H9 (cell line): ENCODE results near the gene ZDHHC24. TPM values are rescaled to one million over a fixed set of nuclear protein-coding genes. Genes with fewer than 3 reads are reported as not detected.

Experiments used
- DNase-seq: peaks from one replicate; pipeline ENCODE4 v3.0.0-alpha.2; 2017
- H2AFZ ChIP-seq: one replicate; pipeline ENCODE4 v1.6.1; 2013; ENCODE audit warnings: mild to moderate bottlenecking, low read length, control low read depth, moderate library complexity
- H2AK5ac ChIP-seq: 2 replicates; pipeline ENCODE4 v1.6.1; 2013; ENCODE audit warnings: low read length, control low read depth, mixed read lengths; ENCODE audit not compliant: insufficient read length
- H2BK120ac ChIP-seq: one replicate; pipeline ENCODE4 v1.6.1; 2013; ENCODE audit warnings: low read depth, mild to moderate bottlenecking, low read length, control low read depth, inconsistent platforms; ENCODE audit not compliant: poor library complexity, severe bottlenecking
- H2BK12ac ChIP-seq: 2 replicates; pipeline ENCODE4 v1.6.1; 2013; ENCODE audit warnings: low read length, control low read depth, mixed read lengths, low read depth; ENCODE audit not compliant: insufficient read length
- H2BK15ac ChIP-seq: 2 replicates; pipeline ENCODE4 v1.6.1; 2013; ENCODE audit warnings: low read depth, low read length, control low read depth
- H2BK20ac ChIP-seq: one replicate; pipeline ENCODE4 v1.6.1; 2013; ENCODE audit warnings: low read depth, mild to moderate bottlenecking, low read length, control low read depth, inconsistent platforms; ENCODE audit not compliant: poor library complexity, severe bottlenecking
- H2BK5ac ChIP-seq: 2 replicates; pipeline ENCODE4 v1.6.1; 2013; ENCODE audit warnings: low read length, control low read depth, mixed read lengths; ENCODE audit not compliant: insufficient read length
- H3K14ac ChIP-seq: 2 replicates; pipeline ENCODE4 v1.6.1; 2013; ENCODE audit warnings: low read length, control low read depth; ENCODE audit not compliant: insufficient read depth
- H3K18ac ChIP-seq: 2 replicates; pipeline ENCODE4 v1.6.1; 2013; ENCODE audit warnings: low read depth, mild to moderate bottlenecking, mixed read lengths, low read length, control low read depth; ENCODE audit not compliant: insufficient read length
- H3K23ac ChIP-seq: 2 replicates; pipeline ENCODE4 v1.6.1; 2013; ENCODE audit warnings: low read length, control low read depth, mixed read lengths, low read depth; ENCODE audit not compliant: insufficient read length
- H3K23me2 ChIP-seq: 2 replicates; pipeline ENCODE4 v1.6.1; 2013; ENCODE audit warnings: low read depth, mild to moderate bottlenecking, mixed read lengths, low read length, control low read depth; ENCODE audit not compliant: insufficient read length, poor library complexity, severe bottlenecking
- H3K27ac ChIP-seq: 2 replicates; pipeline ENCODE4 v1.5.1; 2013; ENCODE audit warnings: low read length, control low read depth, mixed read lengths, low read depth; ENCODE audit not compliant: insufficient read length
- H3K27me3 ChIP-seq: 2 replicates; pipeline ENCODE4 v1.6.1; 2013; ENCODE audit warnings: low read length, control low read depth, inconsistent platforms; ENCODE audit not compliant: insufficient read depth
- H3K4ac ChIP-seq: 2 replicates; pipeline ENCODE4 v1.6.1; 2013; ENCODE audit warnings: low read depth, mild to moderate bottlenecking, control low read depth, inconsistent platforms, low read length, moderate library complexity
- H3K4me1 ChIP-seq: 2 replicates; pipeline ENCODE4 v1.6.1; 2013; ENCODE audit warnings: low read length, control low read depth, inconsistent platforms; ENCODE audit not compliant: insufficient read depth
- H3K4me2 ChIP-seq: 2 replicates; pipeline ENCODE4 v1.6.1; 2013; ENCODE audit warnings: low read length, control low read depth, mixed read lengths; ENCODE audit not compliant: insufficient read length, insufficient read depth
- H3K56ac ChIP-seq: 2 replicates; pipeline ENCODE4 v1.6.1; 2013; ENCODE audit warnings: low read depth, mild to moderate bottlenecking, mixed read lengths, low read length, control low read depth; ENCODE audit not compliant: insufficient read length
- H3K79me1 ChIP-seq: 2 replicates; pipeline ENCODE4 v1.6.1; 2013; ENCODE audit warnings: low read depth, mild to moderate bottlenecking, moderate library complexity, low read length, control low read depth, inconsistent platforms; ENCODE audit not compliant: insufficient read depth, poor library complexity, severe bottlenecking
- H3K79me2 ChIP-seq: 2 replicates; pipeline ENCODE4 v1.6.1; 2013; ENCODE audit warnings: low read length, control low read depth, inconsistent platforms; ENCODE audit not compliant: insufficient read depth
- H3K9ac ChIP-seq: 2 replicates; pipeline ENCODE4 v1.6.1; 2013; ENCODE audit warnings: low read length, control low read depth, mixed read lengths; ENCODE audit not compliant: insufficient read length; ENCODE audit errors: extremely low read depth
- H3K9me3 ChIP-seq: one replicate; pipeline ENCODE4 v1.6.1; 2013; ENCODE audit warnings: low read depth, low read length, inconsistent platforms; ENCODE audit not compliant: control insufficient read depth
- H3T11ph ChIP-seq: one replicate; pipeline ENCODE4 v1.6.1; 2013; ENCODE audit warnings: mild to moderate bottlenecking, low read length, control low read depth, inconsistent platforms
- H4K20me1 ChIP-seq: one replicate; pipeline ENCODE4 v1.6.1; 2013; ENCODE audit not compliant: control insufficient read depth, insufficient read length, insufficient read depth
- H4K5ac ChIP-seq: 2 replicates; pipeline ENCODE4 v1.6.1; 2013; ENCODE audit warnings: low read depth, mild to moderate bottlenecking, mixed read lengths, low read length, control low read depth; ENCODE audit not compliant: insufficient read length
- H4K8ac ChIP-seq: replicated peaks from 2 replicates; pipeline ENCODE4 v1.6.1; 2013; ENCODE audit warnings: low read length, control low read depth, mixed read lengths, low read depth; ENCODE audit not compliant: insufficient read length
- H4K91ac ChIP-seq: 2 replicates; pipeline ENCODE4 v1.6.1; 2013; ENCODE audit warnings: low read depth, mild to moderate bottlenecking, moderate library complexity, mixed read lengths, low read length, control low read depth; ENCODE audit not compliant: insufficient read length
- H3K27ac Mint-ChIP-seq, 3 experiments: 2 replicates in 2 of 3; 3 replicates in 1 of 3; pipeline ENCODE4 v1.8.0; 2020 to 2021; ENCODE audit warnings: mixed read lengths in 3 of 3, mild to moderate bottlenecking in 1 of 3, moderate library complexity in 1 of 3
- H3K27me3 Mint-ChIP-seq: 2 replicates; pipeline ENCODE4 v1.8.0; 2021; ENCODE audit warnings: low read depth, mild to moderate bottlenecking, moderate library complexity, mixed read lengths
- H3K36me3 Mint-ChIP-seq, 3 experiments: 2 replicates in 2 of 3; 3 replicates in 1 of 3; pipeline ENCODE4 v1.8.0; 2020 to 2021; ENCODE audit warnings: low read depth in 3 of 3, mixed read lengths in 3 of 3; ENCODE audit not compliant: insufficient read depth in 1 of 3
- H3K4me1 Mint-ChIP-seq, 2 experiments: 2 replicates each; pipeline ENCODE4 v1.8.0; 2020; ENCODE audit warnings: mixed read lengths in 2 of 2
- H3K4me3 Mint-ChIP-seq, 2 experiments: 2 replicates in 1 of 2; 3 replicates in 1 of 2; pipeline ENCODE4 v1.8.0; 2020 to 2021; ENCODE audit warnings: mild to moderate bottlenecking in 2 of 2, mixed read lengths in 2 of 2, moderate library complexity in 1 of 2
- H3K9me3 Mint-ChIP-seq, 2 experiments: 2 replicates in 1 of 2; 3 replicates in 1 of 2; pipeline ENCODE4 v1.8.0; 2020; ENCODE audit warnings: mild to moderate bottlenecking in 2 of 2, mixed read lengths in 2 of 2, moderate library complexity in 1 of 2
- WGBS: extraction: QIAGEN DNeasy Blood & Tissue Kit; methylation state at CpG from one replicate; pipeline ENCODE4 v1.1.7; 2013; ENCODE audit warnings: missing lambda C conversion rate, low lambda C conversion rate, mixed read lengths; ENCODE audit not compliant: insufficient read length; ENCODE audit errors: extremely low coverage; 5-methylcytosine and 5-hydroxymethylcytosine counted together
- total RNA-seq: library from RNA; stranded (reverse); gene quantifications from 2 replicates; pipeline ENCODE4 v1.2.1, GENCODE V29; 2021
- TF ChIP-seq, protein P1 (sequence below): fragments of 200-600 bp; sonication (generic); conservative IDR thresholded peaks from 3 replicates; pipeline ENCODE4 v1.8.0; 2021; ENCODE audit warnings: antibody characterized with exemption, mild to moderate bottlenecking

The ZDHHC24 gene
- total RNA-seq, 1 experiment from 2014 or later = 8.9 TPM

DNA sequence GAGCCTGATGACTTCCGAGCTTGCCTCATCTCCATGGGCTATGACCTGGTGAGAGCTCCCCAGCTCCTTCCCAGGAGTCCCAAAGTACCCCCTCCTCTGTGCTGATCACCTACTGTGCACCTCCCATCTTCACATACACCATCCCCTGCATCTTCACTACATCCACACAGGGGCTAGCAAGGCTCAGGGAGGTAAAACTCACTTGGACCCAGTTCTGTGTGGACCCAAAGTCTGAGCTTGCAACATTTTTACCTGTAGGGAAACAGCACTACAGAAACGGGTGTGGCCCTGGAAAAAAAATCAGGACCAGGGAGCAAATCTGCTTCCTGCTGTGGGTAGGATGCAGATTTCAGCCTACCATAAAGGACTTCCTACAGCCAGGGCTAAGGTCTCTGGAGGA, 16.4 kb upstream of the ZDHHC24 start:
- Histone ChIP-seq H3K4me1 (no peaks in the 10 kb centered on the region), H3K18ac (no peak overlapping the region), H4K91ac (no peak overlapping the region), H3K9ac (no peak overlapping the region), H2BK5ac (no peak overlapping the region), H3K27me3 (no peaks in the 10 kb centered on the region), H3K4ac (no peak overlapping the region), H2BK15ac (no peak overlapping the region), H2AFZ (no peak overlapping the region), H3K9me3 (no peaks in the 10 kb centered on the region), H2BK20ac (no peak overlapping the region), H3K79me1 (no peaks in the 10 kb centered on the region), H2AK5ac (no peak overlapping the region), H2BK120ac (no peak overlapping the region), H3K23me2 (no peaks in the 10 kb centered on the region), H2BK12ac (no peak overlapping the region), H4K5ac (no peak overlapping the region), H3K23ac (no peak overlapping the region), H3K27ac (no peak overlapping the region), H3K79me2 (no peaks in the 10 kb centered on the region), H4K20me1 (no peaks in the 10 kb centered on the region), H3K14ac (no peak overlapping the region), H4K8ac (no peak overlapping the region), H3K56ac (no peak overlapping the region), H3T11ph (no peak overlapping the region), H3K4me2 (no peak overlapping the region)
- DNase-seq = no peak
- TF ChIP-seq, protein P1, sequence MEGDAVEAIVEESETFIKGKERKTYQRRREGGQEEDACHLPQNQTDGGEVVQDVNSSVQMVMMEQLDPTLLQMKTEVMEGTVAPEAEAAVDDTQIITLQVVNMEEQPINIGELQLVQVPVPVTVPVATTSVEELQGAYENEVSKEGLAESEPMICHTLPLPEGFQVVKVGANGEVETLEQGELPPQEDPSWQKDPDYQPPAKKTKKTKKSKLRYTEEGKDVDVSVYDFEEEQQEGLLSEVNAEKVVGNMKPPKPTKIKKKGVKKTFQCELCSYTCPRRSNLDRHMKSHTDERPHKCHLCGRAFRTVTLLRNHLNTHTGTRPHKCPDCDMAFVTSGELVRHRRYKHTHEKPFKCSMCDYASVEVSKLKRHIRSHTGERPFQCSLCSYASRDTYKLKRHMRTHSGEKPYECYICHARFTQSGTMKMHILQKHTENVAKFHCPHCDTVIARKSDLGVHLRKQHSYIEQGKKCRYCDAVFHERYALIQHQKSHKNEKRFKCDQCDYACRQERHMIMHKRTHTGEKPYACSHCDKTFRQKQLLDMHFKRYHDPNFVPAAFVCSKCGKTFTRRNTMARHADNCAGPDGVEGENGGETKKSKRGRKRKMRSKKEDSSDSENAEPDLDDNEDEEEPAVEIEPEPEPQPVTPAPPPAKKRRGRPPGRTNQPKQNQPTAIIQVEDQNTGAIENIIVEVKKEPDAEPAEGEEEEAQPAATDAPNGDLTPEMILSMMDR = no peak
- Mint-ChIP-seq H3K36me3 (peaks cover 15 to 67% (median 61%) of the 10 kb centered on the region in 3 experiments), H3K27ac (no peak overlapping the region), H3K27me3 (peaks cover 2% of the 10 kb centered on the region), H3K9me3 (no peaks in the 10 kb centered on the region), H3K4me3 (no peak overlapping the region), H3K4me1 (peaks cover 6 to 8% of the 10 kb centered on the region in 2 experiments)
- WGBS = no CpG with 5 or more reads among the region's 2 CpGs
